OCI-LY3 (cell line): ENCODE measurements around the gene BTBD9.

Source experiments
- H2AFZ ChIP-seq: fragments of 200-600, 300-600 bp; shearing (Covaris generic); 2 replicates; pipeline ENCODE4 v1.6.0; 2014; ENCODE audit warnings: antibody characterized with exemption, low read depth, low read length
- H3K27ac ChIP-seq: fragments of 200-600, 300-600 bp; sonication (generic); 2 replicates; pipeline ENCODE4 v1.5.1; 2014; ENCODE audit warnings: mild to moderate bottlenecking, low read length, moderate library complexity, mixed read lengths
- H3K27me3 ChIP-seq: fragments of 200-600, 300-600 bp; sonication (generic); 2 replicates; pipeline ENCODE4 v1.6.1; 2014; ENCODE audit warnings: low read depth, low read length, mixed read lengths
- H3K36me3 ChIP-seq: fragments of 200-600, 300-600 bp; sonication (generic); replicated peaks from 2 replicates; pipeline ENCODE3; 2014; ENCODE audit warnings: low read depth, low read length, mixed read lengths
- H3K4me1 ChIP-seq: fragments of 300-600, 200-600 bp; sonication (generic); 2 replicates; pipeline ENCODE4 v1.6.1; 2014; ENCODE audit warnings: low read length, mixed read lengths
- H3K4me2 ChIP-seq: fragments of 200-600, 300-600 bp; sonication (generic); 2 replicates; pipeline ENCODE4 v1.6.1; 2014; ENCODE audit warnings: low read length, mixed read lengths
- H3K4me3 ChIP-seq: fragments of 300-600, 200-600 bp; sonication (generic); 2 replicates; pipeline ENCODE4 v1.5.1; 2014; ENCODE audit warnings: antibody characterized with exemption, mild to moderate bottlenecking, low read length, moderate library complexity
- H3K79me2 ChIP-seq: fragments of 300-600, 200-600 bp; shearing (Covaris generic); 2 replicates; pipeline ENCODE4 v1.6.1; 2014; ENCODE audit warnings: mild to moderate bottlenecking, low read length, mixed read lengths
- H3K9ac ChIP-seq: fragments of 300-600, 200-600 bp; shearing (Covaris generic); 2 replicates; pipeline ENCODE4 v1.6.0; 2014; ENCODE audit warnings: mild to moderate bottlenecking, low read length, moderate library complexity
- H3K9me3 ChIP-seq: fragments of 200-600, 300-600 bp; shearing (Covaris generic); 2 replicates; pipeline ENCODE4 v1.6.1; 2014; ENCODE audit warnings: low read length, mixed read lengths; ENCODE audit not compliant: insufficient read depth
- H4K20me1 ChIP-seq: fragments of 200-600, 300-600 bp; sonication (generic); 2 replicates; pipeline ENCODE4 v1.6.1; 2016; ENCODE audit warnings: low read length, mixed read lengths; ENCODE audit not compliant: insufficient read depth
- EZH2phosphoT487 ChIP-seq: fragments of 200-600 bp; shearing (Covaris generic); IDR thresholded peaks from 2 replicates; pipeline ENCODE4 v1.6.1; 2018; ENCODE audit warnings: antibody characterized with exemption, mixed run types, low read depth
- TF ChIP-seq, protein P1 (sequence below): fragments of 200-600, 300-600 bp; sonication (generic); IDR thresholded peaks from 2 replicates; pipeline ENCODE4 v1.5.1; 2014; ENCODE audit warnings: antibody characterized with exemption, low read length, low read depth

The BTBD9 gene

GRCh38 chr6:38554700-38555413, 84.9 kb downstream of the BTBD9 start:
- no peaks in the 10 kb centered on the region for H3K36me3 ChIP-seq
- H3K4me3 ChIP-seq = no peak overlapping the region
- H3K9me3 ChIP-seq = no peaks in the 10 kb centered on the region
- H3K27me3 ChIP-seq = no peaks in the 10 kb centered on the region
- no peak overlapping the region for H2AFZ ChIP-seq
- TF ChIP-seq EZH2phosphoT487 = no peak
- TF ChIP-seq, protein P1, sequence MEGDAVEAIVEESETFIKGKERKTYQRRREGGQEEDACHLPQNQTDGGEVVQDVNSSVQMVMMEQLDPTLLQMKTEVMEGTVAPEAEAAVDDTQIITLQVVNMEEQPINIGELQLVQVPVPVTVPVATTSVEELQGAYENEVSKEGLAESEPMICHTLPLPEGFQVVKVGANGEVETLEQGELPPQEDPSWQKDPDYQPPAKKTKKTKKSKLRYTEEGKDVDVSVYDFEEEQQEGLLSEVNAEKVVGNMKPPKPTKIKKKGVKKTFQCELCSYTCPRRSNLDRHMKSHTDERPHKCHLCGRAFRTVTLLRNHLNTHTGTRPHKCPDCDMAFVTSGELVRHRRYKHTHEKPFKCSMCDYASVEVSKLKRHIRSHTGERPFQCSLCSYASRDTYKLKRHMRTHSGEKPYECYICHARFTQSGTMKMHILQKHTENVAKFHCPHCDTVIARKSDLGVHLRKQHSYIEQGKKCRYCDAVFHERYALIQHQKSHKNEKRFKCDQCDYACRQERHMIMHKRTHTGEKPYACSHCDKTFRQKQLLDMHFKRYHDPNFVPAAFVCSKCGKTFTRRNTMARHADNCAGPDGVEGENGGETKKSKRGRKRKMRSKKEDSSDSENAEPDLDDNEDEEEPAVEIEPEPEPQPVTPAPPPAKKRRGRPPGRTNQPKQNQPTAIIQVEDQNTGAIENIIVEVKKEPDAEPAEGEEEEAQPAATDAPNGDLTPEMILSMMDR = no peak
- no peak overlapping the region for H3K4me2 ChIP-seq
- no peaks in the 10 kb centered on the region for H4K20me1 ChIP-seq
- no peaks in the 10 kb centered on the region for H3K79me2 ChIP-seq
- H3K4me1 ChIP-seq = peaks cover 13% of the 10 kb centered on the region
- H3K9ac ChIP-seq = no peak overlapping the region
- H3K27ac ChIP-seq = no peak overlapping the region

- Histone ChIP-seq H3K4me3 (no peak overlapping the region), H3K4me2 (no peak overlapping the region), H3K27me3 (no peaks in the 10 kb centered on the region), H3K9me3 (no peaks in the 10 kb centered on the region), H3K27ac (no peak overlapping the region), H3K4me1 (peaks cover 13% of the 10 kb centered on the region), H3K79me2 (no peaks in the 10 kb centered on the region), H3K36me3 (no peaks in the 10 kb centered on the region), H4K20me1 (no peaks in the 10 kb centered on the region), H3K9ac (no peak overlapping the region), H2AFZ (no peak overlapping the region)
- TF ChIP-seq, protein P1 = no peak
- no peak for TF ChIP-seq EZH2phosphoT487
Measured at GRCh38 chr6:38554014-38554413, 85.7 kb downstream of the BTBD9 start.

- Histone ChIP-seq H3K4me1 (peaks cover 13% of the 10 kb centered on the region), H3K36me3 (no peaks in the 10 kb centered on the region), H3K4me3 (no peak overlapping the region), H2AFZ (no peak overlapping the region), H3K27me3 (no peaks in the 10 kb centered on the region), H3K79me2 (no peaks in the 10 kb centered on the region), H3K27ac (peak overlapping the region; percentile 58), H3K4me2 (peak overlapping the region; percentile 63), H3K9me3 (no peaks in the 10 kb centered on the region), H4K20me1 (no peaks in the 10 kb centered on the region), H3K9ac (no peak overlapping the region)
- TF ChIP-seq, protein P1 = no peak
- TF ChIP-seq EZH2phosphoT487 = no peak
Measured at GRCh38 chr6:38552121-38552520, 87.6 kb downstream of the BTBD9 start.

DNA sequence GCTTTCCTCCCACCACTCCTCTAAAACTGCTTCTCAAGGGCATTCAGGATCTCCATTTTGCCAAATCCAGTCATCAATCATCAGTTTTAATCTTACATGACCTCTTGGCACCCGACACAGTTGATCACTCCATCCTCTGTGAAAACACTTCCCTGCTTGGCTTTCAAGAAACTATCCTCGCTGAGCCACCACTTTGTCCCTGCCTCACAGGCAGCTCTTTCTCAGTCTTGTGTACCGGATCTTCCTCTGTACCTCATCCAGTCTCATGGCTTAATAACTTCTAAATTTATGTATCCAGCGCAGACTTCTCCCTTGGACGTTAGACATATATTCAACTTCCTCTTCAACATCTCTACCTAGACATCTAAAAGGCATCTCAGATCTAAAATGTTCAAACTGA, 89.9 kb downstream of the BTBD9 start:
- H4K20me1 ChIP-seq = no peaks in the 10 kb centered on the region
- no peak overlapping the region for H3K4me2 ChIP-seq
- no peaks in the 10 kb centered on the region for H3K79me2 ChIP-seq
- no peak overlapping the region for H3K9ac ChIP-seq
- no peaks in the 10 kb centered on the region for H3K27me3 ChIP-seq
- H3K4me3 ChIP-seq = no peak overlapping the region
- no peaks in the 10 kb centered on the region for H3K9me3 ChIP-seq
- no peak overlapping the region for H3K27ac ChIP-seq
- TF ChIP-seq EZH2phosphoT487 = no peak
- TF ChIP-seq, protein P1 = no peak
- no peak overlapping the region for H2AFZ ChIP-seq
- no peaks in the 10 kb centered on the region for H3K36me3 ChIP-seq
- H3K4me1 ChIP-seq = peaks cover 13% of the 10 kb centered on the region
